ENCODE results near the gene HSP90AB1. TPM values are rescaled to one million over a fixed set of nuclear protein-coding genes. Genes with fewer than 3 reads are reported as not detected.

HSP90AB1 gene
- total and polyA plus RNA-seq, 2 of the 8 experiments (the other 6 are each of a cell fraction or from before 2014, with no cell fraction given): 1,564 to 2,297 TPM

GRCh38 chr6:44228433-44228832 is 18.5 kb upstream of the HSP90AB1 start:
- Histone ChIP-seq H3K4me1 (replicated peaks in 1 of 4; ENCODE audit: control insufficient read depth in 3 of 4, insufficient read depth in 4 of 4, low read length in 3 of 4) (peaks cover 9 to 26% (median 21%) of the 10 kb centered on the region in 4 experiments), H2BK12ac (ENCODE audit: low read depth, low read length) (no peak overlapping the region), H3K9me3 (ENCODE audit: insufficient read depth in 2 of 2, low read depth in 1 of 2, low read length in 1 of 2) (no peaks in the 10 kb centered on the region), H3K36me3 (ENCODE audit: control insufficient read depth in 2 of 4, insufficient read depth in 4 of 4, low read length in 3 of 4) (peaks cover 26 to 52% (median 44%) of the 10 kb centered on the region in 4 experiments), H3K79me1 (ENCODE audit: low read depth, low read length) (peaks cover 29% of the 10 kb centered on the region), H2BK20ac (ENCODE audit: low read length) (no peak overlapping the region), H2AFZ (ENCODE audit: low read length) (no peak overlapping the region), H3K14ac (ENCODE audit: insufficient read length) (no peak overlapping the region), H4K91ac (replicated peaks; ENCODE audit: insufficient read length, low read length) (no peak overlapping the region), H3K23me2 (ENCODE audit: low read depth, low read length) (peaks cover 10% of the 10 kb centered on the region), H2BK120ac (replicated peaks; ENCODE audit: low read depth, low read length) (no peak overlapping the region), H3K79me2 (ENCODE audit: control insufficient read depth in 1 of 2, insufficient read depth in 2 of 2, low read length in 2 of 2) (peaks cover 10 to 48% of the 10 kb centered on the region in 2 experiments; a peak in 3 of 4 replicates), H2AK5ac (ENCODE audit: low read depth, low read length) (no peak overlapping the region), H2BK15ac (ENCODE audit: low read length) (no peak overlapping the region), H4K8ac (ENCODE audit: extremely low read depth, insufficient read depth, low read length) (no peak overlapping the region), H3K4me2 (ENCODE audit: insufficient read depth in 1 of 2, low read depth in 2 of 2, low read length in 2 of 2) (no peak overlapping the region), H2BK5ac (ENCODE audit: low read depth, low read length) (no peak overlapping the region), H4K20me1 (replicated peaks in 1 of 2; ENCODE audit: control insufficient read depth in 1 of 2, insufficient read depth in 2 of 2, low read length in 2 of 2) (peaks cover 32 to 45% of the 10 kb centered on the region in 2 experiments), H3K23ac (ENCODE audit: insufficient read length) (no peak overlapping the region), H3K56ac (replicated peaks; ENCODE audit: insufficient read length, low read depth, low read length) (no peak overlapping the region), H3K4me3 (ENCODE audit: extremely low read depth in 1 of 4, insufficient read depth in 2 of 4, low read depth in 3 of 4, low read length in 4 of 4) (no peak overlapping the region), H3K4ac (replicated peaks; ENCODE audit: insufficient read length, low read depth, low read length) (no peak overlapping the region), H3K18ac (ENCODE audit: extremely low read depth, low read length) (no peak overlapping the region), H3K9ac (replicated peaks in 1 of 4; ENCODE audit: extremely low read depth in 1 of 4, low read depth in 3 of 4, low read length in 3 of 4) (no peak overlapping the region; a peak in 1 of 7 replicates), H3K27ac (ENCODE audit: low read depth, low read length) (no peak overlapping the region), H3K27me3 (replicated peaks in 1 of 4; ENCODE audit: control insufficient read depth in 3 of 4, extremely low read depth in 1 of 4, insufficient read depth in 3 of 4, low read length in 3 of 4) (no peaks in the 10 kb centered on the region), H4K5ac (ENCODE audit: insufficient read length, low read depth, low read length) (no peak overlapping the region)
- FAIRE-seq (no peak), DNase-seq (ENCODE audit: low read depth in 1 of 2, low spot score in 2 of 2) (no peak)
- ChIA-PET POLR2A (ENCODE audit: partially characterized antibody) (interaction anchor here (0.6 to 21.0 kb wide), 10 partner anchors 7 to 1059 kb away, joined by 3 to 477 read pairs (median 5); partner anchors contain the start of genes HSP90AB1 and SLC35B2), CTCF (ENCODE audit: partially characterized antibody) (interaction anchor here (1.3 to 19.4 kb wide), 9 partner anchors 8 to 132 kb away, joined by 3 to 287 read pairs (median 8); partner anchors contain the start of gene SLC35B2)
- WGBS, 2 experiments (ENCODE audit: extremely low coverage in 1 of 2, insufficient coverage in 1 of 2, insufficient read length in 1 of 2, insufficient replicate concordance in 2 of 2, low coverage in 1 of 2, low lambda C conversion rate in 2 of 2, missing lambda C conversion rate in 1 of 2): 90% methylated on average over 7 of the region's 7 CpGs; no CpG with 5 or more reads in 1 of the 2 experiments
- TF ChIP-seq EGR1 (IDR thresholded peaks at IDR 0.05; ENCODE audit: borderline replicate concordance, low read depth, low read length) (no peak), TEAD4 (IDR thresholded peaks at IDR 0.05; ENCODE audit: low read depth, low read length) (no peak), MAX (IDR thresholded peaks at IDR 0.05) (no peak), SIX5 (IDR thresholded peaks at IDR 0.05; ENCODE audit: low read depth, low read length) (no peak), KDM4A (IDR thresholded peaks at IDR 0.05; ENCODE audit: low read depth, low read length, severe bottlenecking) (no peak)
- TF ChIP-seq, protein P1, sequence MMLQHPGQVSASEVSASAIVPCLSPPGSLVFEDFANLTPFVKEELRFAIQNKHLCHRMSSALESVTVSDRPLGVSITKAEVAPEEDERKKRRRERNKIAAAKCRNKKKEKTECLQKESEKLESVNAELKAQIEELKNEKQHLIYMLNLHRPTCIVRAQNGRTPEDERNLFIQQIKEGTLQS (IDR thresholded peaks at IDR 0.05; ENCODE audit: insufficient read depth, low read depth, low read length): no peak
